ENCODE results near the gene UIMC1. TPM values are rescaled to one million over a fixed set of nuclear protein-coding genes. Genes with fewer than 3 reads are reported as not detected.
A peak's percentile ranks its signal among the peaks of the same experiment; 100 is the strongest.

Gene UIMC1
- total RNA-seq, 1 donor from 2014 or later, result 72.5 TPM

DNA sequence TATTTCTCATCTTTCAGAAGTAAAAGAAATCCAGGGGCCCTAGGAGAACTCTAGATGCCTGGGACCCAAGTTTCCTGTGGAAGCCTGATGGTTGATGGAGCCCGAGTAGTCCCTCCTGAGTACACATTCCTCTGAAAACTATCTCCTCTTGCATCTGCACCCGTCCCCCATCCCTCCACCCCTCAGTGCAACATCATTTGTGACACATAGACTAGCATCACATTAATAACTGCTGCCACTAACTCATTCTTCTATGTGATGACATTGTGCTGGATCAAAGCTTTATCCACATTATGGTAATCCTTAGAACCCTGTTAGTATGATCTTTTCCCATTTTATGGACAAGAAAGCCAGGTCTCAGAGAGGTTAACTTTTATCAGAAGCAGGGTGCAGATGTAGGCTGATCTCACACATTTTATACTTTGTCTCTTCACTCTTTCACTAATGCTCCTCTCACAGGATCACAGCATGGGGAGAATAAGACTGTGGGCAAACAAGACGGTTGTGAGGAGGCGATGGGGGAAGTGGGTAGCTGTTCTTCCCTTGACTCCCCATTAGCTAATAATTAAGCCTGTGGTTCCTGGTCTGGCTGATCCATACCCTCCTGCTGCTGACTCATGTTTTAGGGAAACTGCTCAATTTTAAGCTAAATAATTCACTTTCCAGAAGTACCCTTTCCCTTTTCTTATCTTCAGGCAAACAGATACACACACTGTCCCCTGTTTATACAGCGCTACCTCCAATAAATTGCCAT, 103.5 kb downstream of the UIMC1 start:
- Mint-ChIP-seq H3K27ac (no peak overlapping the region), H3K9me3 (no peaks in the 10 kb centered on the region), H3K27me3 (no peaks in the 10 kb centered on the region), H3K4me3 (no peak overlapping the region), H3K36me3 (ENCODE audit: low read depth) (peaks cover 49% of the 10 kb centered on the region), H3K4me1 (peaks cover 13% of the 10 kb centered on the region)
- intact Hi-C loops (cut with micrococcal nuclease), result no loop called here
- DNase-seq (no peak), ATAC-seq (ENCODE audit: low read depth) (no peak)
- TF ChIP-seq, protein P1, sequence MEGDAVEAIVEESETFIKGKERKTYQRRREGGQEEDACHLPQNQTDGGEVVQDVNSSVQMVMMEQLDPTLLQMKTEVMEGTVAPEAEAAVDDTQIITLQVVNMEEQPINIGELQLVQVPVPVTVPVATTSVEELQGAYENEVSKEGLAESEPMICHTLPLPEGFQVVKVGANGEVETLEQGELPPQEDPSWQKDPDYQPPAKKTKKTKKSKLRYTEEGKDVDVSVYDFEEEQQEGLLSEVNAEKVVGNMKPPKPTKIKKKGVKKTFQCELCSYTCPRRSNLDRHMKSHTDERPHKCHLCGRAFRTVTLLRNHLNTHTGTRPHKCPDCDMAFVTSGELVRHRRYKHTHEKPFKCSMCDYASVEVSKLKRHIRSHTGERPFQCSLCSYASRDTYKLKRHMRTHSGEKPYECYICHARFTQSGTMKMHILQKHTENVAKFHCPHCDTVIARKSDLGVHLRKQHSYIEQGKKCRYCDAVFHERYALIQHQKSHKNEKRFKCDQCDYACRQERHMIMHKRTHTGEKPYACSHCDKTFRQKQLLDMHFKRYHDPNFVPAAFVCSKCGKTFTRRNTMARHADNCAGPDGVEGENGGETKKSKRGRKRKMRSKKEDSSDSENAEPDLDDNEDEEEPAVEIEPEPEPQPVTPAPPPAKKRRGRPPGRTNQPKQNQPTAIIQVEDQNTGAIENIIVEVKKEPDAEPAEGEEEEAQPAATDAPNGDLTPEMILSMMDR (IDR thresholded peaks at IDR 0.05), result no peak
- ChIA-PET POLR2A (no interaction called here), CTCF (interaction anchor here (1.1 kb wide), 1 partner anchor 243 kb away, joined by 3 read pairs; no protein-coding TSS in a partner anchor)

DNA sequence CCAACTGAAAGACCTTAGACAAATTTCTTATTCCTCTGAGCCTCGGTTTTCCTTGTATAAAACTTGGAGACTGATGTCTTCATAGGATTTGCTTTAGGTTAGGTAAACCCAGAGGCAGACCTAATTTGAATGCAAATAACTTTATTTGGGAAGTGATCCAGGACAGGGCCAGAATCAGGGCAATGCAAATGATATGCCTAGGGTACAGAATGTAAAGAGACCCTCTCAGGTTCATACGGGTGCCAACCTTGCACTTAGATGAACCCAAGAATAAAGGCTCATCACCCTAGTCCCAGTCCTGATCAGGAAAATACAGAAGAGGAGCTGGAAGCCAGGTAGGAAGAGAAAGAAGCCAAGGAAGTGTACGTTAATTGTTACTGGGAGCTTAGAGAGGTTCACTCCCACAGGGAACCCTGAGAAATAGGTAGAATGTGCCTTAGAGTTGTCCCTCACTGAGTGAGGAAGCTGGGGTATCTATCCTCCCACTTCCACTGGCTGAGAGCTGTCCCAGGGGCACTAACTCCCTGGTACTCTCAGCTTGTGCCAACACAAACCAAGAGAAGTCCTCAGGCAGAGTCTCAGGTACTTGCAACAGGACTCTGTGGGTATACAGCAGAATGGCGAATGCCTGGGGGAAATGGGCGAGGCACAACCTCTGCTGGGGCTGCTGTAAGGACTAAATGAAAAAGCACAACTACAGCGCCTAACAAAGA, 104.3 kb downstream of the UIMC1 start:
- peaks cover 13% of the 10 kb centered on the region for H3K4me1 Mint-ChIP-seq
- ATAC-seq (ENCODE audit: low read depth), result no peak
- no peaks in the 10 kb centered on the region for H3K27me3 Mint-ChIP-seq
- H3K27ac Mint-ChIP-seq, result peak overlapping the region; percentile 75
- H3K9me3 Mint-ChIP-seq, result no peaks in the 10 kb centered on the region
- POLR2A ChIA-PET, result no interaction called here
- no peak for DNase-seq
- no peak overlapping the region for H3K4me3 Mint-ChIP-seq
- peaks cover 42% of the 10 kb centered on the region for H3K36me3 Mint-ChIP-seq (ENCODE audit: low read depth)
- TF ChIP-seq, protein P1 (IDR thresholded peaks at IDR 0.05), result no peak
- intact Hi-C loops (cut with micrococcal nuclease), result no loop called here
- CTCF ChIA-PET, result interaction anchor here (1.1 kb wide), 1 partner anchor 242 kb away, joined by 3 read pairs; no protein-coding TSS in a partner anchor

DNA sequence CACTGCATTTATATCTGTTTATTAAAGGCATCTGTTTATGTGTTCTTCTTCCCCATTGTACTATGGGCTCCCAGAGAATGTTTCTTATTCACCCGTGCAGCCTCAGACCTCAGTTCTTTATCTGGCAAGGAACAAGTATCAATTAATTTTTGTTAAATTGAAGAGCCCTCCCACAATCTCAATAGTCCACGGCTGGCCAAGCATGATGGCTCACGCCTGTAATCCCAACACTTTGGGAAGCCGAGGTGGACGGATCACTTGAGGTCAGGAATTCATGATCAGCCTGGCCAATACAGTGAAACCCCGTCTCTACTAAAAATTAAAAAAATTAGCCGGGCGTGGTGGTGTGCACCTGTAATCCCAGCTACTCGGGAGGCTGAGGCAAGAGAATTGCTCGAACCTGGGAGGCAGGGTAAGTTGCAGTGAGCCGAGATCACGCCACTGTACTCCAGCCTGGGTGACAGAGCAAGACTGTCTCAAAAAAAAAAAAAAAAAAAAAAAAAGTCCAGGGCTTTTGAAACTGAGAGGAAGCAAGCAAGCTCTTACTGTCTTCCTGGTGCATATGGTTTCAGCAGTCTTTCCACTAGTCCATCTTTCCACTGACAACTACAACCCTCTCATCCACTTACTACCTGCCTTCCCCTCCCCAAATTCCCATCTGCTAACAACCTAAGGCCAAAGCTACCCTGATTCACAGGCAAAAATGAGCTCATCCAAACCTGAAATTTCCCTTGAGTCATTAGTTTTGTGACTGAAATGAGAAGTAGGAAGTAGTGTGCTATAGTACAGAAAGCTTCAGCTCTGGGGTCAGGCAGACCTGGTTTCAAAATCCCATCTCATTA, 105.1 kb downstream of the UIMC1 start:
- Mint-ChIP-seq H3K4me3 (no peak overlapping the region), H3K27ac (peak overlapping the region; percentile 75), H3K27me3 (no peaks in the 10 kb centered on the region), H3K36me3 (ENCODE audit: low read depth) (peaks cover 35% of the 10 kb centered on the region), H3K4me1 (peaks cover 13% of the 10 kb centered on the region), H3K9me3 (no peaks in the 10 kb centered on the region)
- no peak for DNase-seq
- ChIA-PET POLR2A (no interaction called here), CTCF (interaction anchor here (1.3 kb wide), 1 partner anchor 241 kb away, joined by 3 read pairs; no protein-coding TSS in a partner anchor)
- intact Hi-C loops (cut with micrococcal nuclease), result no loop called here
- TF ChIP-seq, protein P1 (IDR thresholded peaks at IDR 0.05), result no peak
- peak; percentile 72 for ATAC-seq (ENCODE audit: low read depth)

DNA sequence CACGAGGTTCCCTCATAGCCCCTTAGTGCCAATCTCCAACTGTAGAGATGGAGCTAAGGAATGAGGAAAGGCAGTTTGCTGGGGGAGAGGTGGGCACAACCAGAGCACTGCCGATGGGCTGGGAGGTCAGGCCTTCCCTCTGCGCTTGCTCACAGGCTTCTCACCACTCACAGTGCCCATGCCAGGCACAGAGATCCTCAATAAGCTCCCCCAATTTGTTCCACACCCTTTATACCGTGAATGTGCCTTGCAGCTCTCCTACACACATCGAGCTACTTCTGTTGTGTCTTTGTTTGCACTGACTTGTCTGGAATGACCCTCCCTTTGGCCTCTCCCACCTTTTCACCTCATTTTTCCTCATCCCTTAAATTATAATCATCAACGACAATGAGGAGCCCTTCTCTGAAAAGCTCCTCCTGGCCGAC, 105.8 kb downstream of the UIMC1 start:
- no peak for DNase-seq
- H3K4me1 Mint-ChIP-seq, result peaks cover 13% of the 10 kb centered on the region
- intact Hi-C loops (cut with micrococcal nuclease), result no loop called here
- TF ChIP-seq, protein P1 (IDR thresholded peaks at IDR 0.05), result no peak
- ChIA-PET CTCF (interaction anchor here (1.3 kb wide), 1 partner anchor 240 kb away, joined by 3 read pairs; no protein-coding TSS in a partner anchor), POLR2A (no interaction called here)
- H3K9me3 Mint-ChIP-seq, result no peaks in the 10 kb centered on the region
- no peak overlapping the region for H3K4me3 Mint-ChIP-seq
- H3K27ac Mint-ChIP-seq, result no peak overlapping the region
- ATAC-seq (ENCODE audit: low read depth), result no peak
- H3K27me3 Mint-ChIP-seq, result no peaks in the 10 kb centered on the region
- H3K36me3 Mint-ChIP-seq (ENCODE audit: low read depth), result peaks cover 28% of the 10 kb centered on the region

Measured in activated B cell treated with CpG ODN at 0.5 μM for 24 hours (primary cell).